Measurements from ENCODE around the gene MX1.

MX1 gene

DNA sequence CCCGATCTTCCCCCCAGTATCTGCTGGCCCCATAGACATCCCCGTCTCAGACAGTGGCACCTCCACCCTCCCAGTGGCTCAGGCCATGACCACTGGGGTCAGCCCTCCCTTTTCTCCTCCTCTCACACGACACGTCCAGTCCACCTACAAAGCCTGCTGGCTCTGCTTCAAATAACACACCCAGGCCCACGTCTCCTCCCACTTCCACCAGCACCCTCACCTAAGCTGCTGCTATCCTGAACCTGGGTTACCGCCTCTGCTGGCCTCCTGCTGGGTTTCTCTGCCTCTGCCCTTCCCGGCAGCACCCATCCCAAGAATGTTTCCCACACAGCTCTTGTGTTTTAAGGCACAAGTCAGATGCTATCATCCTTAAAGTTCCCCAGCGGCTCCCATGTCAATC lies 38.2 kb upstream of the MX1 start:
- TF ChIP-seq, protein P1, sequence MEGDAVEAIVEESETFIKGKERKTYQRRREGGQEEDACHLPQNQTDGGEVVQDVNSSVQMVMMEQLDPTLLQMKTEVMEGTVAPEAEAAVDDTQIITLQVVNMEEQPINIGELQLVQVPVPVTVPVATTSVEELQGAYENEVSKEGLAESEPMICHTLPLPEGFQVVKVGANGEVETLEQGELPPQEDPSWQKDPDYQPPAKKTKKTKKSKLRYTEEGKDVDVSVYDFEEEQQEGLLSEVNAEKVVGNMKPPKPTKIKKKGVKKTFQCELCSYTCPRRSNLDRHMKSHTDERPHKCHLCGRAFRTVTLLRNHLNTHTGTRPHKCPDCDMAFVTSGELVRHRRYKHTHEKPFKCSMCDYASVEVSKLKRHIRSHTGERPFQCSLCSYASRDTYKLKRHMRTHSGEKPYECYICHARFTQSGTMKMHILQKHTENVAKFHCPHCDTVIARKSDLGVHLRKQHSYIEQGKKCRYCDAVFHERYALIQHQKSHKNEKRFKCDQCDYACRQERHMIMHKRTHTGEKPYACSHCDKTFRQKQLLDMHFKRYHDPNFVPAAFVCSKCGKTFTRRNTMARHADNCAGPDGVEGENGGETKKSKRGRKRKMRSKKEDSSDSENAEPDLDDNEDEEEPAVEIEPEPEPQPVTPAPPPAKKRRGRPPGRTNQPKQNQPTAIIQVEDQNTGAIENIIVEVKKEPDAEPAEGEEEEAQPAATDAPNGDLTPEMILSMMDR (IDR thresholded peaks at IDR 0.05; ENCODE audit: insufficient read depth, missing control alignments), result no peak
- no peak for FAIRE-seq
- no peak for DNase-seq (ENCODE audit: insufficient read length, low spot score)

DNA sequence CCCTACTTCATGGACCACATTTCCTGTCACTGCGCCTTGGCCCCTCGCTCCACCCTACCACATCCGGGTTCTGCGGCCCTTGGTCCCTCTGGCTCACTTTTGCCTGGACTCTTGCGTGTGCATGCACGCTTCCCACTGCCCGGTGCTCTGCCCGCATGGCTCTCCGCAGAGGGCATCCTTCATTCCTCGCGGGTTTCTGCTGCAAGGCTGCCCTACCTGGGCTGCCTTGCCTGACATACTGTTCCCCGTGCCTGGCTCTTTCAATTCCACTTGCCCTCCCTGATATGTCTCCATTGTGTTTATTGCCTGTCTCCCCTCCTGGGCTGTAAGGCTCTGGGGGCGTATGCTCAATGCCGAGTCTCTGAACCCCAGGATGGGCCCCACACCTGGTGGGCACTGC lies 37.8 kb upstream of the MX1 start:
- no peak for DNase-seq (ENCODE audit: insufficient read length, low spot score)
- no peak for FAIRE-seq
- TF ChIP-seq, protein P1 (IDR thresholded peaks at IDR 0.05; ENCODE audit: insufficient read depth, missing control alignments), result no peak

DNA sequence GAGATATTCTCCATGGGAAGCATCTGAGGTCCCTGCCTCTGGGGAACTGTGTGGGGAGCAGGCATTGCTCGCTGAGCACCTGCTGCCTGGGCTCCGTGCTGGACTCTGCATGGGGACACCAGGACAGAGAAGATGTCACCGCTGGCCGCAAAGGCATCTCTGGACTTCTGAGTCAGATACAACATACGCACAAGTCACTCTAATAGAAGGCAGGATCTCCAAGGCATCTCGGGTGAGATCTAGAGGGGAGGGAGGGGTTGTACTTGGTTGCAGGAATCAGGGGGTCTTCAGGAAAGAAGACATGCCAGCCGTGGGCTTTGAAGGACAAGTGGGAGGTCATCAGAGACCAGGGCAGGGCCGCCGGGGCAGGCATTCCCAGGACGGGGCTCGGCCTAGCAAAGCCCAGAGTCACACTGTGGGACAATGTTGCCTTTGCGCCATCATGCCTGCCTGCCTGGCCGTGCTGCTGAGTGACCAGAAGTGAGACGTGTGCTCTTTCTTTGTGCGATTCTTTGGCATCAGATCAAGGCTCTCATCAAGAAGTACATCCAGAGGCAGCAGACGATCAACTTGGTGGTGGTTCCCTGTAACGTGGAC lies 35.9 kb upstream of the MX1 start:
- no peak for FAIRE-seq
- TF ChIP-seq, protein P1 (IDR thresholded peaks at IDR 0.05; ENCODE audit: insufficient read depth, missing control alignments), result no peak
- DNase-seq (ENCODE audit: insufficient read length, low spot score), result no peak

DNA sequence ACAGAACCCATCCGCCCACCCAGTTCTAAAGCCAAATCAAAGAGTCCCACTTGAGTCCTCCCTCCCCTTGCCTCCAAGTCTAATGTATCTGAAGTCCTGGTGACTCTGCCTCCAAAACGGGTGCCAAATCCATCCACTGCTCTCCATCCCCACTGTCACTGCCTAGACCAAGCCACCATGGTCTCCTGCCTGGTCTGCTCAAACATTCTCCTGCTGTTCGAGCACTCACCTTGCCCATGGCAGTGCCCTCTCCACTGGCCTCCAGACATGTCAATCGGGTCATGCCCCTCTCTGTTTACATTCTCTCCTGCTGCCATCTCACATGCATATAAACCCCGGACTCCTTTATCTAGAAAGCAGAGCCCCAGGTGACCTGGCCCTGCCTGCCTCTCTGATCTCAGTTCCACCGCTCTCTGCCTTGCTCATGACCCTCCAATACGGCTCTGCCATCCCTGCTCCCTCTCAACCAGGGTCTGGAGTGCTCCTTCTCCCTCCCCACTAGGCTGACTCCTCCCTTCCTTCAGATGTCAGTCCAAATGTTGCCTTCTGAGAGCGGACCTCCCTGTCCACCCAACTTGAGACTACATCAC lies 32.1 kb upstream of the MX1 start:
- FAIRE-seq, result no peak
- no peak for DNase-seq (ENCODE audit: insufficient read length, low spot score)
- TF ChIP-seq, protein P1 (IDR thresholded peaks at IDR 0.05; ENCODE audit: insufficient read depth, missing control alignments), result no peak

DNA sequence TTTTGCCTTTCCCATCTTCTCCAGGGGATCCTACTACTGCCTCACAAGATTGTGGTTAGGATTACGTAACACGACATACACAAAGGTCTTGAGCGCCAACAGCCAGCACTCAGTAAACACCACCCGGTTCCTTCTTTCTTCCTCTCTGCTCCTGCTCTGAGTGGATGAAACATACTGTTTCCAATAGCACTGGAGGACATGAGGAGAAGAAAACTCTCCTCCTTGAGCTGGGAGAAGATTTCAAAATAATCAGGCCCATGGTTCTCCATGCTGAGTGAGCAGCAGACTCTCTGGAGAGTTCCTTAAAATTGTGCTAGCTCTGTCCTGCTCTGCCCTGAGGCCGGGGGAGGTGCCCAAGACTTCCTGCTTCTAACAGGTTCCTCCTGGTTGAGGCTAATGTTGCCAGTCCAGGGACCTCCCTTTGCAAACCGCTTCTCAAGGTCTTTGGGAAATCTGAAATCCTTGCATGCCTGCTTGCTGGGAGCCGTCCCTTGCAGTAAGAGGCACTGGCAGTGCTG lies 29.4 kb upstream of the MX1 start:
- DNase-seq (ENCODE audit: insufficient read length, low spot score) (no peak), FAIRE-seq (no peak)
- TF ChIP-seq, protein P1 (IDR thresholded peaks at IDR 0.05; ENCODE audit: insufficient read depth, missing control alignments), result no peak

DNA sequence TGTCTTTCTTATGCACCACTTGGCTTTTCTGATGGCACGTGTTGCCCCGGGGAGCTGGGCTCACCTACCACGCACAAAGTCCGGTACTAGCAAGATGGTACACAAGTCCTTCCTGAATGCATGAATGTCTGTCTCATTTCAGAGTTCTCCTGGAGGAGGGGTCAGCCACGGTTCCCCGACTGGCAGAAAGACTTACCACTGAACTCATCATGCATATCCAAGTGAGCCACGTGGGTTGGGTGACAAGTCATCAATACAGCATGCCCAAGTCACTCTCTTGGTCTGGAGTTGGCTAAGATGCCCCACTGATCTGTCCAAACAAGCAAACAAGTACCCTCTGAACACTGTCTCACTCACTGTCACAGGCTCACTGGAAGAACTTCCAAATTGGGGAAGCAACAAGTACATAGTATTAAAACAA lies 28.6 kb upstream of the MX1 start:
- TF ChIP-seq, protein P1 (IDR thresholded peaks at IDR 0.05; ENCODE audit: insufficient read depth, missing control alignments), result no peak
- FAIRE-seq, result no peak

DNA sequence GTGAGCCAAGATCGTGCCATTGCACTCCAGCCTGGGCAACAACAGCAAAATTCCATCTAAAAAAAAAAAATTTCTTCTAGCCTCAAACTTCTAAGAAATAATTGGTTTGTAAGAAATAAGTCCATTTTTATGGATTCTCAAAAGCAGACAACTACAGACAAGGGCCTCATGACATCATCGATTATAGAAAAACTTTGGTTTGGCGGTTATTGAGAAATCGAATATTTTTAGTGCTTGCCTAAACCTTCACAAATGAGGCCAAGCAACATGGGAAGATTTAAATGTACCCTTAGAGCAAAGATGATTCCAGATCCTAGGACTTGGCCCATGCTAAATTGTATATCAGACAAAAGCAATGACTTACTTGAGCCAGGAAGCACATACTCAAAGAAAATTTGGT lies 27.8 kb upstream of the MX1 start:
- FAIRE-seq, result no peak
- DNase-seq (ENCODE audit: insufficient read length, low spot score), result no peak
- TF ChIP-seq, protein P1 (IDR thresholded peaks at IDR 0.05; ENCODE audit: insufficient read depth, missing control alignments), result no peak

More for the DNA sequence above, 28.6 kb upstream of the MX1 start:
- no peak for DNase-seq (ENCODE audit: insufficient read length, low spot score)
